Smooth muscle cell (in vitro differentiated cells): ENCODE data around the gene KSR2. TPM values are rescaled to one million over a fixed set of nuclear protein-coding genes. Genes with fewer than 3 reads are reported as not detected.

Experiments used
- DNase-seq: peaks from one replicate; lab custom pipeline; 2025; ENCODE audit not compliant: unreplicated experiment; lab: John Stamatoyannopoulos, UW
- H2AFZ ChIP-seq: fragments of 200-600 bp; sonication (generic); 2 replicates; pipeline ENCODE4 v1.6.0; 2016; ENCODE audit warnings: antibody characterized with exemption, low read depth, mild to moderate bottlenecking
- H3F3A ChIP-seq: fragments of 200-600 bp; sonication (generic); 2 replicates; pipeline ENCODE4 v1.6.0; 2017; ENCODE audit warnings: antibody characterized with exemption, low read depth
- H3K27ac ChIP-seq: fragments of 200-600 bp; sonication (generic); 2 replicates; pipeline ENCODE4 v1.5.1; 2016; ENCODE audit warnings: low read depth, mild to moderate bottlenecking
- H3K27me3 ChIP-seq: fragments of 200-600 bp; sonication (generic); 2 replicates; pipeline ENCODE4 v1.6.1; 2016; ENCODE audit warnings: low read depth, mild to moderate bottlenecking
- H3K36me3 ChIP-seq: fragments of 200-600 bp; sonication (generic); 2 replicates; pipeline ENCODE4 v1.5.1; 2016; ENCODE audit warnings: low read depth
- H3K4me1 ChIP-seq: fragments of 200-600 bp; sonication (generic); 2 replicates; pipeline ENCODE4 v1.5.1; 2016; ENCODE audit warnings: low read depth
- H3K4me2 ChIP-seq: fragments of 200-600 bp; sonication (generic); 2 replicates; pipeline ENCODE4 v1.6.0; 2016; ENCODE audit warnings: mild to moderate bottlenecking
- H3K4me3 ChIP-seq: fragments of 200-600 bp; sonication (generic); 2 replicates; pipeline ENCODE4 v1.5.1; 2016; ENCODE audit warnings: mild to moderate bottlenecking
- H3K79me2 ChIP-seq: fragments of 200-600 bp; sonication (generic); 2 replicates; pipeline ENCODE4 v1.6.0; 2016; ENCODE audit warnings: low read depth, mild to moderate bottlenecking
- H3K9ac ChIP-seq: fragments of 200-600 bp; sonication (generic); 2 replicates; pipeline ENCODE4 v1.6.0; 2016; ENCODE audit warnings: low read depth
- H3K9me3 ChIP-seq: fragments of 200-600 bp; sonication (generic); replicated peaks from 2 replicates; pipeline ENCODE4 v1.5.1; 2016; ENCODE audit warnings: low read depth
- H4K20me1 ChIP-seq: fragments of 200-600 bp; sonication (generic); 2 replicates; pipeline ENCODE4 v1.6.0; 2016; ENCODE audit warnings: low read depth
- WGBS: methylation state at CpG from one replicate; pipeline ENCODE4 v1.1.7; 2016; ENCODE audit warnings: low lambda C conversion rate; 5-methylcytosine and 5-hydroxymethylcytosine counted together
- polyA plus RNA-seq: library from polyadenylated mRNA; unstranded; fragments of >200 nt; fragmentation: Nextera tagmentation; extraction: Ambion mirVana; gene quantifications from 2 replicates; pipeline ENCODE4 v1.2.1, GENCODE V29; 2016
- total RNA-seq: library from RNA; depleted of rRNA; stranded (reverse); fragments of >200 nt; gene quantifications from 2 replicates; pipeline ENCODE4 v1.2.3, GENCODE V29; 2014
- TF ChIP-seq, protein P1 (sequence below): fragments of 200-600 bp; sonication (generic); IDR thresholded peaks from 2 replicates; pipeline ENCODE4 v1.5.1; 2017; ENCODE audit warnings: borderline replicate concordance, mild to moderate bottlenecking, antibody characterized with exemption; ENCODE audit not compliant: insufficient read depth, poor library complexity, severe bottlenecking

The KSR2 gene
- total and polyA plus RNA-seq, 2 experiments from 2014 or later, result 0.04 TPM; not detected in 1

DNA sequence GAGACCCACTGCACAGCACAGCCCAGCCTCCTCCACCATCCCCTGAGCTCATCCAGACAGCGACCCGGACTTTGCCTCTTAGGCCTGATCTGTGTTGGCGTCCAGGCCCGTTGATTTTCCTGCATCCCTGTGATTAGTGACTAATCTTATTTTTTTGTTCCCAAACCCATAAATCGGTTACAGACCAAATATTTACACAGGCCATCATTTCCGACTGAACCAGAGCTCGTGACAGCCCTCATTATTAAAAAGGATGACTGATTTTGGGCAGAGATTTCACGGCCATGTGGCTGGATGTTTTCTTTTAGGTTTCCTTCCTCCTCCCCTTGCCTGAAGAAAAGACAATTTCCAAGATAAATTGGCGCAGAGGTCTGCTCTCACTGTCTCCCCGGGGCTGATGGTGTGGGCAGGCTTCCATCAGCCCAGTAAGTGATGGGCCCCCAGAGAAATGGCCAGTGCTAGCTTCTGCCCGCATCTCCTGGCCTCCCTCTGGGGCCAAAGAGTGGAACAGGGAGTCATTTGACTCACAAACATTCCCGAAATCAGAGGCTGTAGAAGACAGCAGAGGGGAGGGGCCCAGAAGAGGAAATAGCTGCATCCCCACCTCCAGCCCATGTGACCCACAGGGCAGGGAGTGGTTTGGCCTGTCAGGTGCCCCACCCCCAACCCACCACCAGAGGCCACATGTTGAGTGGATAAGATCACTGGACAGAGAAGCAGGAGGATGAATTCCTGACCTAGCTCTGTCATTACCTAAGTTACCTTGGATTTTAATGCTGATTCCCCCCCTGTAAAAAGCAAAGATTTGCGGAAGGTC, 283.5 kb downstream of the KSR2 start:
- Histone ChIP-seq H4K20me1 (no peaks in the 10 kb centered on the region), H3K4me1 (peaks cover 13% of the 10 kb centered on the region), H3K4me3 (no peak overlapping the region), H2AFZ (peak overlapping the region; percentile 82), H3F3A (peaks cover 16% of the 10 kb centered on the region), H3K9ac (peak overlapping the region; percentile 61), H3K27me3 (no peaks in the 10 kb centered on the region), H3K36me3 (no peaks in the 10 kb centered on the region), H3K79me2 (no peaks in the 10 kb centered on the region), H3K4me2 (peak overlapping the region; percentile 69), H3K27ac (peak overlapping the region; percentile 95), H3K9me3 (no peaks in the 10 kb centered on the region)
- WGBS, result 31% methylated on average over 13 of the region's 13 CpGs
- DNase-seq, result no peak
- TF ChIP-seq, protein P1, sequence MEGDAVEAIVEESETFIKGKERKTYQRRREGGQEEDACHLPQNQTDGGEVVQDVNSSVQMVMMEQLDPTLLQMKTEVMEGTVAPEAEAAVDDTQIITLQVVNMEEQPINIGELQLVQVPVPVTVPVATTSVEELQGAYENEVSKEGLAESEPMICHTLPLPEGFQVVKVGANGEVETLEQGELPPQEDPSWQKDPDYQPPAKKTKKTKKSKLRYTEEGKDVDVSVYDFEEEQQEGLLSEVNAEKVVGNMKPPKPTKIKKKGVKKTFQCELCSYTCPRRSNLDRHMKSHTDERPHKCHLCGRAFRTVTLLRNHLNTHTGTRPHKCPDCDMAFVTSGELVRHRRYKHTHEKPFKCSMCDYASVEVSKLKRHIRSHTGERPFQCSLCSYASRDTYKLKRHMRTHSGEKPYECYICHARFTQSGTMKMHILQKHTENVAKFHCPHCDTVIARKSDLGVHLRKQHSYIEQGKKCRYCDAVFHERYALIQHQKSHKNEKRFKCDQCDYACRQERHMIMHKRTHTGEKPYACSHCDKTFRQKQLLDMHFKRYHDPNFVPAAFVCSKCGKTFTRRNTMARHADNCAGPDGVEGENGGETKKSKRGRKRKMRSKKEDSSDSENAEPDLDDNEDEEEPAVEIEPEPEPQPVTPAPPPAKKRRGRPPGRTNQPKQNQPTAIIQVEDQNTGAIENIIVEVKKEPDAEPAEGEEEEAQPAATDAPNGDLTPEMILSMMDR, result no peak

DNA sequence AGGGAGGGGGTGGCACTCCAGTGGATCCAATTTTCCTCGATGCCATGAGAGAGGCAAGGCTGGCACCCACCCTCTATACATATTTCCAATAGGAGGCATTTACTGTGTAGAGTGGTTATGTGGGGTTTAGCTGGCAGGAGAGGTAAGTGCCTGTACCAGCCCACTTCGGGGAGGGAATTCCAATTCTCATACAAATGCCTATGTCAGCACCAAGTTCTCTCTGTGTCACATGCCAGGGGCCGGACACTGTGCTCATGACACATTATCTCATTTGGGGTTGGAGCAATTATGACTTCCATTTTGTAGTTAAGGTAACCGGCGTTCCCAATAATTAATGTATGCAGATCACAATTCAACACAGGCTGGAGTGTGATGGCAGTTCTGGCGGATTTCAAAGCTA, 284.3 kb downstream of the KSR2 start:
- TF ChIP-seq, protein P1, result no peak
- H3K9ac ChIP-seq, result no peak overlapping the region
- no peaks in the 10 kb centered on the region for H3K9me3 ChIP-seq
- no peaks in the 10 kb centered on the region for H3K36me3 ChIP-seq
- no peak overlapping the region for H3K4me2 ChIP-seq
- H3F3A ChIP-seq, result peaks cover 16% of the 10 kb centered on the region
- WGBS, result 96% methylated on average over 6 of the region's 6 CpGs
- H3K27me3 ChIP-seq, result no peaks in the 10 kb centered on the region
- peak overlapping the region; percentile 95 for H3K27ac ChIP-seq
- DNase-seq, result no peak
- no peaks in the 10 kb centered on the region for H3K79me2 ChIP-seq
- H3K4me1 ChIP-seq, result peaks cover 13% of the 10 kb centered on the region
- H4K20me1 ChIP-seq, result no peaks in the 10 kb centered on the region
- no peak overlapping the region for H2AFZ ChIP-seq
- H3K4me3 ChIP-seq, result no peak overlapping the region

DNA sequence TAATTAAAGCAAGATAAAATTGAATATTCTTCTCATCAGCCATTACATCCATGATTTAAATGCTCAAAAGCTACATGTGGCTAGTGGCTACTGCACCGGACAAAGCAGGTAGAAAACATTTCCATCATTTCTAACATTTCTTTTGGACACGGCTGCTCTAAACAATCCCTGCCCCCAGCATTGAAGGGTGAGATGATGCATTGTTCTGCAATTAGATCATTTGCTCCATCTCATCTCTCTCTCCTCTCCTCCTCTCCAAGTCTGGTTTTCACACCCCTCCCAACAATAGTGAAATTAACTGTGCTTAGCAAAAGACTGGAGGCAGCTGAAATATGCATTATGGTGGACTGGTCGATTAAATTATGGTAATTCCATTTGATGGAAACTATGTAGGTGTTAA, 288.5 kb downstream of the KSR2 start:
- no peak overlapping the region for H2AFZ ChIP-seq
- peaks cover 7% of the 10 kb centered on the region for H3K4me1 ChIP-seq
- H4K20me1 ChIP-seq, result no peaks in the 10 kb centered on the region
- no peak for DNase-seq
- no peak overlapping the region for H3K4me2 ChIP-seq
- 62% methylated on average over 3 of the region's 3 CpGs for WGBS
- no peak overlapping the region for H3K4me3 ChIP-seq
- no peaks in the 10 kb centered on the region for H3K27me3 ChIP-seq
- no peaks in the 10 kb centered on the region for H3K9me3 ChIP-seq
- H3K36me3 ChIP-seq, result no peaks in the 10 kb centered on the region
- TF ChIP-seq, protein P1, result no peak
- no peak overlapping the region for H3K9ac ChIP-seq
- no peak overlapping the region for H3K27ac ChIP-seq
- H3K79me2 ChIP-seq, result no peaks in the 10 kb centered on the region
- peaks cover 5% of the 10 kb centered on the region for H3F3A ChIP-seq

DNA sequence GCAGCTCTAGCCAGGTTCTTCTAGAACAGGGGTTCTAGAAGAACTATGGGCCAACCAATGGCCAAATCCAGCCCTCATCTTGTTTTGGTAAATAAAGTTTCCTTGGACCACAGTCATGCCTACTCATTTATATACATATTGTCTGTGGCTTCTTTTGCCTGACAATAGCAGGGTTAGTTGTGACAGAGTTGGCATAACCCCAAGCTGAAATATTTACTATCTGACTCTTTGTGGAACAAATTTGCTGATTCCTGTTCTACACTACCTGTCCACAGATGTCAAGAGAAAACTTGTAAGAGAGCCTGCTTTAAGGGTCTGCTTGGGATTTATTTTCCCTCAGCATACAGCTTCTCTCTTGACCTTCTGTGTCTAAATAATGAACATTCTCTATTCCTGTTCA, 289.0 kb downstream of the KSR2 start:
- TF ChIP-seq, protein P1, result no peak
- H3K9me3 ChIP-seq, result no peaks in the 10 kb centered on the region
- H2AFZ ChIP-seq, result no peak overlapping the region
- H3K27ac ChIP-seq, result no peak overlapping the region
- H4K20me1 ChIP-seq, result no peaks in the 10 kb centered on the region
- H3K36me3 ChIP-seq, result no peaks in the 10 kb centered on the region
- H3K79me2 ChIP-seq, result no peaks in the 10 kb centered on the region
- no peak overlapping the region for H3K4me3 ChIP-seq
- H3K4me1 ChIP-seq, result peaks cover 2% of the 10 kb centered on the region
- H3K9ac ChIP-seq, result no peak overlapping the region
- H3K4me2 ChIP-seq, result no peak overlapping the region
- no peaks in the 10 kb centered on the region for H3K27me3 ChIP-seq
- no peak for DNase-seq
- peaks cover 1% of the 10 kb centered on the region for H3F3A ChIP-seq
